GM21786 (cell line): ENCODE data around the gene CDCP1.

Experiments
- ATAC-seq: cut with Tn5 transposase; IDR thresholded peaks from one replicate; pipeline ENCODE4 v1.9.1; 2021; ENCODE audit not compliant: unreplicated experiment

Gene CDCP1

DNA sequence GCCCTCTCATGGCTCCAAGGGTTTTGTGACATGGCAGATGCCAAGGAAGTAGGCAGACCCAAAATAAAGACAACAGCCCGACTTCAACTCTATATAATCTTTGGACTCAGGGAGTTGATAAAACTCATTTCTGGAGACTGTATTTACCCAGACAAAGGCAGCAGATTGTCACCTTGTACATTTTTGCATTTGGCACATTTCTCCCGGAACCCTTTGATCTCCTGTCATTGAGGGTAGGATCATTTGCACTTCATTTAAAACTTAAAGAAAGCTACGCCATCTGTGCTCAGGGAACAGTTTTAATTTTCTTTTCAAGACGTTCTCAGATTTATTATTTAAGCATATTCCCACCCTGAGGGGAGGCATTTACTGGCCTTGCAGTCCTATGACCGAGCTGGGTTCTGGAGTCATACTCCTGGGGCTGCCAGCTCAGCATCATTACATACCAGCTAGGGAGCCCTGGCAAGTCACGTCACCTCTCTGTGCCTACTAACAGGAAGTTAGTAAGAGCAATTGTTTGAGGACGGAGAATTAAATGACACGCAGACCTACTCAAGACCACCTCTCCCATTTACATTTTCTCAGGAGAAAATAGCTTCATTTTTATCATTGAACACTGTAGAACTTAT, 5.9 kb downstream of the CDCP1 start:
- no peak for ATAC-seq

DNA sequence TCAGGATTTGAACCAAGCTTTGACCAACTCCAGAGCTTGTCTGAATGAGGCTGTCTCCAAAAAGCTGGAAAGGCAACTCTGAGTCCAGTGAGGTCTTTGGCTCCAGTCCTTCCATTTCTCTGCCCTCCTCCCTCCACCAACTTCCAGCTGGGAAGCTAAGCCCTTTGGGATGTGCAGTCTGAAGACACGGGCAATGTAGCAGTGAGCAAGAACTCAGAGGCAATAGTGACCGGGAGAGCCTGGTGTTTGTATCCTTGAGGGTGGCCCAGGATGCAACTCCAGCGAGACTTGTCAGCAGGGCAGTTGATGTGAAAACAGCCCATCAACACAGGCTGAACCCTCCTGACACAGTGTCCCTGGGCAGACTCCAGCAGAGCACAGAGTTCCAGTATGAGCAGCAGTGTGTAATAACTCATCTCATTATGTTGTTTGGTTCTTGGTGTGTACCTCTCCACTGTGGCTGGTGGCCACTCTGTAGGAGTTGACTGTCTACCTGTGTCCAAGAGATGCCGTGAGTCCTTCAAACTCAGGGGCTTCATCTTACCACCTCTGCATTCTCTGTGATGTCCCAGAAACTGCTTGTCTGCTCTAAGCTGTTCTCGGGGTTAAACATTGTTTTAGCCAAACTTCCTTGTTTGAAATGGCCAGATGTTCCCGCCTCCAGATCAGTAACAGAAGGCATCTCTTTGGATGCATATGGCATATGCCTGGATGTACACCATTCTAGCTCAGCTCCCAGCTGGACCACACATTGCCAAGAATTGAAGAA, 6.6 kb downstream of the CDCP1 start:
- ATAC-seq: no peak

DNA sequence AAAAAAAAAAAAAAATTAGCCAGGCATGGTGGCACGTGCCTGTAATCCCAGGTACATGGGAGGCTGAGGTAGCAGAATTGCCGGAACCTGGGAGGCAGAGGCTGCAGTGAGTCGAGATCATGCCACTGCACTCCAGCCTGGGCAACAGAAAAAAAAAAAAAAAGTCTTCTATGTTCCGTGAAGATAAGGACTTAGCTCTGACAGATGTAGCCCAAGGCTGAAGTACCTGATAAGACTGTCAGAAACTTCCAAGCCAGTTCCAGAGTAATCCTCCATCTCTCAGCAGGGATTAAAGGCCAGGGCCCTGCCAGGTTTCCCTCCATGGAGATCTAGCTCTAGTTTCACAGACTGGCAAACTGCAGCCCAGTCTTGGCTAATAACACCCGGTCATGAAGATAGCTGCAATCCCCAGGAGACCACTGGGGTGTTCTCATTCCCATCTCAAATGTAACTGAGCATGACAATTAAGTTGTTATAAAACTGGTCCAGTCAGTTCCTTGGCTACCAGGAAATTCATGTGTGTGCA, 8.5 kb downstream of the CDCP1 start:
- no peak for ATAC-seq

DNA sequence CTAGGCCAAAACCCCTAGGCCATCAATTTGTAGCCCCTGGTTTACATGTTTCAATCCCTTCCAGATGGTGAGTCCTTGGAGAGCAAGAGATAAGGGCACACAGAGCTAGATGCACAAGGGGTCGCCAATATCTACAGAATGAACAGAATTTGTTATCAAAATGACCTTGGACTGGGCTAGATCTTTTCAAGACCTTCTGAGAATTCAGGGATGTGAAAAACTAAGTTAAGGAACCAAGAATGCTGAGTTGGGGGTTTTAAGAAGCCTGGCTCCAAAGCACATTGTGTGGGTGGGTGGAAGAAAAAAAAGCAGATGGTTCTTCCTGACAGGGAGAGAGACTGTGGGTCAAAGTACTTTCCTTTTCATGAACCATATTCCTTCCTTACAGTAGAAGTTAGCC, 10.2 kb downstream of the CDCP1 start:
- no peak for ATAC-seq

DNA sequence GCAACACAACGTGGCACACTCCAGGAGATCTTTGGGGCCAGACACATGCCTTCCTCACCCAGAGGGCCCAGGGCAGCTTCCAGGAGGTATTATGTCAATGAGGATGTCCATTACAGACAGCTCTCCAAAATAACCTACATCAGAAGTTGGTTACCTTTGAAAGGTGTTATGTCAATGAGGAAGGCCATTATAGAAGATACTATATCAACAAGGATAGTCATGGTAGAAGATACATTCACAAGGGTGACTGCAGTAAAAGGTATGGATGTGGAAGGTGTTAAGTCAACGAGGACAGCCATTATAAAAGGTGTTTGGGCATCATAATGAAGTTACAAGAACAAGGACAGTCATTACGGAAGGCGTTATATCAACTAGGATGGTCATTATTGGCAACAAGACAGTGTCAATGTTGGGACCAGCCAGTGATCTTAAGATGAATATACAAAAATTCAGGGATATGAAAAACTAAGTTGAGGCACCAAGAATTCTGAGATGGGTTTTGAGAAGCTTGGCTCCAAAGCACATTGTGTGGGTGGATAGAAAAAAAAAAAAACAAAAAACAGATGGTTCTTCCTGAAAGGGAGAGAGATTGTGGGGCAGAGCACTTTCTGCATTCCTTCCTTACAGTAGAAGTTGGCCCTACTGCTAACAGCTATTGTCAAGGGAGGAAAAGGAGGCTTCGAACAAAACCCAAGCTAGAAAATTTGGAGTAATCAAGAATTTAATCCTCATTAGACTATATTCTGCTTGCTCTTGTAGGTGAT, 11.2 kb downstream of the CDCP1 start:
- ATAC-seq: no peak

DNA sequence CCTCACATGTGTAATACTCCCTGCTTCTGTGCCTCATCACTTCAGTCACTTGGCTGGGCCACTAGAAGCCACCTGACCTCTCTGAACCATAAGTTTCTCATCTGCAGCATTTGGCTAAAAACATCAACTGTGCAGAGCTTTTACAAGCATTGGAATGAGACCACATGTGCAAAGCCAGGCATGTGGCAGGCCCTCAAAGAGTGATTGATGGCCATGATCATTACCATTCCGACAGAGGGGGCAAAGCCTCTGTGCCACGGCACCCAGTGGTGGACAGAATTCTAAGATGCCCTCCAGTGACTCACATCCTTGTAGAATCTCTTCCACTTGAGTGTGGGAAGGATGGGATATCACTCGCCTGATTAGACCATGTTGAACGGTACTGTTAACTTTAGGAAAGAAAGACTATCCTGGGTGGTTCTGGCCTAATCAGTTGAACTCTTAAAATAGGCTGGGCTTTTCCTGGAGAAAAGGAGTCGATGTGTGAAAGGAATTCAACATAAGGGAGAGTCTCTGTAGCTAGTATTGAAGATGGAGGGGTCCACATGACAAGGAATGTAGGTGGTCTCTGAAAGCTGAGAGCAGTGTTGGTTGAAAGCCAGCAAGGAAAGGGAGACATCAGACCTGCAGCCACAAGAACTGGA, 13.5 kb downstream of the CDCP1 start:
- ATAC-seq: no peak

DNA sequence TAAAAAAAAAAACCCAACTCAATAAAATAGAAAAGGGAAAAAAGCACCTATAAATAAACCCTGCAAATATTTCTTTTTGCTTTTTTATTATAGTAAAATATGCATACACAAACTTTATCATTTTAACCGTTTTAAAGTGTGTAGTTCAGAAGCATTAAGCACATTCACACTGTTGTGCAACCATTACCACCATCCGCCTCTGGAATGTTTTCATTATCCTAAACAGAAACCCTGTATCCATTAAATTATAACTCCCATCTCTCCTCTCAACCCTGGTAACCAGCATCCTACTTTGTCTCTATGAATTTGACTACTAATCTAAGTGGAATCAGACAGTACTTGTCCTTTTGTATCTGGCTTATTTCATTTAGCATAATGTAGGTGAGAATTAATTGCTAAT, 15.0 kb downstream of the CDCP1 start:
- no peak for ATAC-seq

DNA sequence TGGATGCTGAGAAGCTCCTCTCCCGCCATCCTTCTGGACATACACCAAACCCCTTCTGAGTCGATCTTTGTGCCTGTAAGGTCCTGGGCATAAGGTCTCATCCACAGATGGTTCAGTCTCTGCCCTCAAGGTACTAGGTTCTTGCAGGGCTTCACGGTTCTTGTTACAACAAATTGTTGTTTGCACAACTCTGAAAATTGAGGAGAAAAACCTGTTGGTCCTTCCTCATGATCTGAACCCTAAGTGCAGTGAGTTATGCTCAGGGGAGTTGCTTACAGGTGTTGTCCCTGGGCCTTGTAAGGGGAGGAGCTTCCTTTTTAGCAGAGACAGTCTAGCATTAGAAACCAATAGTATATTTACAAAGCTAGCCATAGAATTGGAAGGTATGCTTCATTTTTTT, 15.7 kb downstream of the CDCP1 start:
- ATAC-seq: no peak

DNA sequence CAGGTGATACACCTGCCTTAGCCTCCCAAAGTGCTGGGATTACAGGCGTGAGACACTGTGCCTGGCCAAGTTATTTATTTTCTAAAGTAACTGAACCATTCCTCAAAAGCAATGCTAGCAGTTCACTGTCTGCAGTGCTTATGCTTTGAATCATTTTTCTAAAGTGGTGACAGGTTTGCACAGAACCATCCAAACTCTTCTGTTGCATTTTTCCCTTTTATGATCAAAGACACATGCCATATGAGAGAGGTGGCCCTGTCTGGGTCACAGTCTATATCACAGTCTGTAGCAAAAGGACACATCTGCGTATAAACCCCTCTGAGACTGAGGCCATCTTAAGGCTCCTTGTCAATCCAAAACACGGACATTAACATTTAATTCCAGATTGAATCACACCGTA, 17.2 kb downstream of the CDCP1 start:
- ATAC-seq: no peak

DNA sequence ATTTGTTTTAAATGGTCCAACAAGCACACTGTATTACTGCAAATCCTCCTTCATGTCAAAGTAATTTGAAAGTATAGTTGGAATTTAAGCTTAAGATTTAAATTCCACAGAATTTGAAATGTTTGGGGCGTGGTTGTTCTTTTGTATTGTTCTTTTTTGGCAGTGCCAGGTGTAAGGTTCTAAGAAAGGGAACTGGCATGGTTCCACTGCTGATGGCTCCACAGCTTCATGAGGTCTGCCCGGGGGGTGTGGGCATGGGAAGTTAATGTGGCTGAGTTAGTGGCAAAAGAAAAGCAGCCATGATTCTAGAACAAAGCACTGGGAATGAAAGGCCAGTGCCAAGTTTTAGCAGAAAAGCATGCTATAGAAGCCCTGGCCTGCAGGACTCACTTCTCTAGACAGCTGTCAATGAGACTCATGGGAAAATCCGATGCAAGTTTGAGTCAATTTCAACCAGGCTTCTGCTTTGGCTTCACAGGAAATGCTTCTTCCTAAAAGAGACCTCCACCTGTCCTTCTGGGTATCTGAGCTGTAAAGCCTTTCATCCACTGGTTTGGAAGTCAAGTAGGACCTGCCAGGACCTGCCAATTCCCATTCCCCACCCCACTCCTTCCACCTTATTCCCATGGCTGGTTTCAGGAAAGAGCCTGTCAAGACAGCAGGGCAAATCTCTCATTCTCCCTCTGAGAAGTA, 18.9 kb downstream of the CDCP1 start:
- ATAC-seq: no peak

DNA sequence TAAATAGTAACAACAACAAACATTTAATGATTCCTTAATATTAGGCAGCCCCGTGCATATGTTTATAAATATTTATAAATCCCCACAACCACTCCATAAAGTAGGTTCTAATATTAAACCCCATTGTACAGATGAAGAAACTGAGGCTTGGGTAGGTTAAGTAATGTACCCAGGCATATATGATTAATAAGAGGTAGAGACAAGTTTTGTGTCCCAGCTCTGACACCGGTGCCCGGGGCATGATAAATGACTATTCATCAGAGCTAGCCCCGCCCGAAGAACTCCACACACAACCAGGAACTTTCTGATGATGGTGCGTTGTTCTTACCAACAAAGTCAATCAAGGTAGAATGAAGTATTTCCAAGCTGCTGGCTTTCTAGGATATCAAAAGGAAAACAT, 19.4 kb downstream of the CDCP1 start:
- ATAC-seq: no peak

DNA sequence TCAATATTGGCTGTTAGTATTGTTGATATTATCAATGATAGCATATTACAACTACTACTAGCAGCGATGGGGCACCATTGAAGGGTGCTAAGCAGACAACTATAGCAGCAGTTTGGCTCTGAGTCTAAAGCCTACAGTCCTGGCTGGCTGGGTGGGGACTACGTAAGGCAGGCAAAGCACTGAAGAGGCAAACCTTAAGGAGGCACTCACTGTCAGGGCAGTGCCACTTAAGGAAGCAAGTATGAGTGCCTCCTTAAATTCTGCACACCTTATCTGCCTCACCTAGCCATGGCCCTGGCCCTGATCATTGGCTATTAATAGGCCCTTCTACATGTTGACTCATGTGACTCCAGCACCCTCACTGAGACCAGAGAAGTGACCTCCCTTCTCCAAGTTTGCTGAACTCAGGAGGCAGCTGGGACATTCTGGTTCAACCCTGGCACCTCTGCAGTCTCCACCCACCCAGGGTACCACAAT, 20.6 kb downstream of the CDCP1 start:
- ATAC-seq: no peak

DNA sequence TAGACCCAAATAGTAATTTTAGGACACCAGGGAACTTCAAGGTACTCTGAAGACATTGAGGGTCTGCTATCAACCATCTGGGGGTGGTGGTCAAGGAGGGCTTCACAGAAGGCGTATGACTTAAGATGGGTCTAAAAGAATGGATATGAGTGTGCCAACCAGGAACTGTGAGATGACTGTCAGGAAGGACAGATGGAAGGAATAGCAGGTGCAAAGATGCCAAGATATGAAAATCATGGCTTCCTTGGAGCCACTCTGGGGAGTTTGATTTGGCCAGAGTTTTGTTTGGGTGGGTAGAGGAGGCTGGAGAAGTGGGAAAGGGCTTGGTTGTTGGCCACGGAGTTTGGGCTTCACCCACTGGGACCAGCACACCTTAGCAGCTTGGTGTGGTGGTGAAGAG, 21.2 kb downstream of the CDCP1 start:
- no peak for ATAC-seq

DNA sequence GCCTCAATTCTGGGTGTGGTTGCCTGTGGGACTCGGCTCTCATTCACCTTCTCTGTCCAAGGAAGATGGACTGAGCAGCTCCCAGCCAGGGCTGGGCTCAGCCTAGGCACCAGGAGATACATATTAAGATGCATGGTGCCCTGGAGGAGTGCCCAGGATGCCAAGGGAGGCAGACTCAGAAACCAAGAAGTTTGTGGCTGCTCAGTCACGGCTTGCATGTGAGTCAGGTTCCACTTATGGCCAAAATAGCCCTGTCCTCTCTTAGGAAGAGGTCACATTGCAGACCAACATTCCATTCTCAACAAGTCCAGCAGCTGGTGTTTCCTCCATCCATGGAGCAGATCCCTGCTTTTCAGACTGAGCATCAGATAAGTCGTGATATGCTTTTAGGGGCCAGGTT, 21.8 kb downstream of the CDCP1 start:
- ATAC-seq: no peak

DNA sequence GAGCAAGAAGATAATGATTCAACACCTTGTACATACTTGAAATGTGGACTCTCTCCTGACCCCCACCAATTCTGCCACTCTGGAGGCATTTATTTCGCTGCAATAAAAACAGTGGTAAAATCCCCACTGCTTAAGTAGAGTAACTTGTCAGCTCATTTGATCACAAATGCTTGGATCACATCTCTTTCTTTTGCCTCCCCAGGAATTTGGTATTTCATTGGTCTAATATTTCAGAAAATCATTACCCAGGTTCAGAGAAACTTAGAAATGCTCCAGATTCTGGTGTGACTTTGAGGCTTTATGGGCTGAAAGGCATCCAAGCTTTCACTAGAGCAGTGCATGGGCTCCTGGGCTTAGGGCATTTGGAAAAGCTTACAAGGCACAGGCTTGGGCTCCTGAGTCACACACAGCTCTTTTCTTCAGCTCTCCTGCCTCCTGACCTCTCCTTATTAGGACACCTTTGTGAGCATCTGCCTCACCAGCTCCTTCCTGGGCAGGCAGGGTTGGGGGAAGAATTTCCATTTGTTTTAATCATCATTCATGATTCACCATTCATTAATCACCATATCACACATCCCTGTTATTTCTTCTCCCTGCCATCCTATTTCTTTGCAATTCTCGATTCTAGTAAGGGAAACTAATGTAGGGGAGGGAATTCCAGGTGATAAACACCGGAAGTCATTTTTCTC, 22.5 kb downstream of the CDCP1 start:
- no peak for ATAC-seq

DNA sequence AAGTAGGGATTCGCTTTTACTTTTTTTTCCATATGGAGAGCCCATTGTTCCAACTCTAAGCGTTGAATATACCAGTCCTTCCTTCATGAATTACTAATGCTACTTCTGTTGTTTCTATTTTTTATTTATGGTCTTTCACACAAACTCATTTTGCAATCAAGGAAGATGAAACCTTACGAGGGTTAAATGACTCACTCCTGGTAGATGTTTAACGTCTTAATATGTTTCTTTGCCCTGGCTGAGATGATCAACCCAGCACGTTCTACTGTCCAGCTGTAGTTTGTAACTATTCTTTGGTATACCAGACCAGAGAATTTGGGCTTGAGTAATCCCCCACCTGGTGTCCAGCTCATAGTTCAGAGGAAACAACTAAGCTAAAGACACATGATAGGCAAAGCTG, 23.1 kb downstream of the CDCP1 start:
- ATAC-seq: peak; percentile 91

DNA sequence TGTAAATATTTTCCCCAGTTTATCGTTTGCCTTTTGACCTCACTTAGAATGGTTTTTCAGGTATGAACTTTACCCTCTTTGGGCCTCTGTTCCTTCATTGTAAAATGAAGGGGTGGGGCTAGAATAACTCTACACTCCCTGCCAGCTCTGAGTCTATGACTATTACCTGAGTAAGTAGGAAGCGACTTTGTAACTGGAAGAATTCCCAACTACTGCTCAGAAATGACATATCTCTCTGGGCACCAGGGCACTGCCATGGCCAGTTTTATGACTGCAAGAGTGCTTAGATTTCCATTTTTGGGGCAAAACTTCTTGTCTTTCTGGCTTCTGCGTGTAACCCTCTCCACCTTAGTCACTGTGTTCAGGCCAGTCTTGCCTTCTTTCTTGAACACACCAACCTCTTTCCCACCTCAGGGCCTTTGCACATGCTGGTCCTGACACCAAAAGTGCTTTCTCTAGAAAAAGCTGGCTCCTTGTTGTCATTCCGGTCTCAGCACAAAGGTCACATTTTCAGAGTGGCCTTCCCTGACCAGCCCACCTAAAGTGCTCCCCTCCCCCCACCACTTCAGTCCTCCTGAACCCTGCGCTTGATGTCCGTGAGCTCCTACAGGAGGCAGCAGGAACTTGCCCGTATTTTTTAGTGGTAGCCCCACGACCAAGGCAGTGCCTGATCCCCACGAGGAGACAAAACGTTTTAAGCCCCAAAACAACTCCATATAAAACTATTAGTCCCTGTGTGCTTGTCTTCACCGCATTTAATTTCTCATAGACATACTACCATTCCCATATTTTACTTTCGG, 25.6 kb downstream of the CDCP1 start:
- no peak for ATAC-seq

DNA sequence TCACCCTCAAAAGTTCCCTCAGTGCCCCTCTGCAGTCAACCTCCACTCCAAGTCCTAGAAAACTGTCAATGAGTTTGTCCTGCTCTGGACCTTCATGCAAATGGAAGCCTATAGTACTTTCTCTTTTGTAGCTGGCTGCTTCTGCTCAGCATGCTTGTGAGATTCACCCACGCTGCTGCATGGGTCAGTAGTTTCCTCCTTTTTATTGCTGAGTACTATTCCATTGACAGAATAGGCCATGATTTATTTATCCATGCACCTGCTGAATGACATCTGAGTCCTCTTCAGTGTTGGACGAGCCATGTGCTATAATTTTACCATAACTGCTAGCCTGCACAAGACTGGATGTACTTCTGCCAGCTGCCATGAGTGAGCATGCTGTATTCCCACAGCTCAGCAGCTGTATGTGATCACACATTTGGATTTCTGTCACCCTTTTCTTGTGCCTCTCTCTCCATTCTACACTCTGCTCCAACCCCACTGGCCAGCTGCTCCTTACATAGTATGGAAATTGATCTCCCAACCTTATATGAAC, 26.3 kb downstream of the CDCP1 start:
- no peak for ATAC-seq

DNA sequence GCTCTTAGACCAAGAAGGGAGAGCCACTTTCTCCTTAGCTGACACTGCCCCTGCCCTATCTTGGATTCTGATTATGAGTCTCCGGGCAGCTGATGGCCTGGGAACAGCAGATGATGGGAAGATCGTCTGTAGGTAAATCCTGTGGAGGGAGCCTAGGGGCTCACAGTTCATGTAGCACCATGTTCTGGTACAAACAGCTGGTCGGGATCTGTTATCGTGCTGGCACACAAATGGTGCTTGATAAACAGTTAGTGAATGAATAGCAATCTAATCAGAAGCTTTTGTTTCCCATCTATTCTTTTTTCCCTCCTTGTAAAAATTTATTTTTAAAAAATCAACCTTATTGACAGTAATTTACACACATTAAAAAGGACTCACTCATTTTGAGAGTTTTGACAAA, 26.8 kb downstream of the CDCP1 start:
- ATAC-seq: no peak
